Activated naive CD8-positive, alpha-beta T cell treated with anti-CD3 and anti-CD28 coated beads, Interleukin-2, amount 10 ng/mL, durations not matched to agents 7 days and 5 days (primary cell): ENCODE results near the gene NOSIP. TPM values are rescaled to one million over a fixed set of nuclear protein-coding genes. Genes with fewer than 3 reads are reported as not detected.

Experiments used
- total RNA-seq, 2 experiments: library from RNA; stranded (reverse); gene quantifications; one replicate each; pipeline ENCODE4 v1.2.3, GENCODE V29; 2021

The NOSIP gene
- total RNA-seq, 2 experiments from 2014 or later: 122 to 125 TPM

Other genes with a start within 250 kb of the NOSIP start
- gene CD37, start 245.2 kb downstream of the NOSIP start, total RNA-seq: 100 to 1,000 TPM; 246 to 258 TPM
- not detected for gene TEAD2, start 218.1 kb downstream of the NOSIP start, total RNA-seq
- gene DKKL1, start 216.7 kb downstream of the NOSIP start, total RNA-seq: not detected
- not detected for gene KASH5, start 192.3 kb downstream of the NOSIP start, total RNA-seq
- not detected for gene PTH2, start 157.1 kb downstream of the NOSIP start, total RNA-seq
- not detected for gene GFY, start 155.2 kb downstream of the NOSIP start, total RNA-seq
- gene SLC17A7, start 139.0 kb downstream of the NOSIP start, total RNA-seq: under 1 TPM; 0.14 to 0.25 TPM
- gene PIH1D1, start 128.7 kb downstream of the NOSIP start, total RNA-seq: 100 to 1,000 TPM; 143 to 148 TPM
- gene ALDH16A1, start 127.3 kb downstream of the NOSIP start, total RNA-seq: 10 to 100 TPM; 41.8 to 42.9 TPM
- gene FLT3LG, start 106.3 kb downstream of the NOSIP start, total RNA-seq: 100 to 1,000 TPM; 250 to 282 TPM
- gene RPL13A, start 92.9 kb downstream of the NOSIP start, total RNA-seq: 1,000 to 10,000 TPM; 2,936 to 3,173 TPM
- 1,000 to 10,000 TPM; 2,412 to 2,445 TPM for gene RPS11, start 84.1 kb downstream of the NOSIP start, total RNA-seq
- gene FCGRT, start 67.9 kb downstream of the NOSIP start, total RNA-seq: 10 to 100 TPM; 19.8 to 24.4 TPM
- gene RCN3, start 52.6 kb downstream of the NOSIP start, total RNA-seq: 1 to 10 TPM; 1.6 to 2.4 TPM
- gene PRRG2, start 760 bp upstream of the NOSIP start, total RNA-seq: 1 to 10 TPM; 1.5 to 2.3 TPM
- 10 to 100 TPM; 49.7 TPM for gene PRR12, start 10.6 kb upstream of the NOSIP start, total RNA-seq
- gene RRAS, start 59.6 kb upstream of the NOSIP start, total RNA-seq: 10 to 100 TPM; 12.3 to 14.9 TPM
- gene SCAF1, start 61.7 kb upstream of the NOSIP start, total RNA-seq: 10 to 100 TPM; 64.7 to 66.9 TPM
- gene IRF3, start 85.3 kb upstream of the NOSIP start, total RNA-seq: 100 to 1,000 TPM; 198 to 205 TPM
- gene BCL2L12, start 85.4 kb upstream of the NOSIP start, total RNA-seq: 10 to 100 TPM; 63.4 to 71.3 TPM
- 100 to 1,000 TPM; 118 to 123 TPM for gene PRMT1, start 96.7 kb upstream of the NOSIP start, total RNA-seq
- gene ADM5, start 109.0 kb upstream of the NOSIP start, total RNA-seq: 1 to 10 TPM; 4.1 to 4.3 TPM
- gene CPT1C, start 110.6 kb upstream of the NOSIP start, total RNA-seq: 1 to 10 TPM; 2.1 to 4.1 TPM
- 1 to 10 TPM; 2.0 to 2.4 TPM for gene TSKS, start 182.8 kb upstream of the NOSIP start, total RNA-seq
- gene AP2A1, start 186.4 kb upstream of the NOSIP start, total RNA-seq: 10 to 100 TPM; 81.6 to 87.7 TPM
- gene FUZ, start 232.7 kb upstream of the NOSIP start, total RNA-seq: 10 to 100 TPM; 30.0 to 31.3 TPM
- 10 to 100 TPM; 60.4 to 66.3 TPM for gene MED25, start 237.7 kb upstream of the NOSIP start, total RNA-seq